T follicular helper cell (primary cell): ENCODE results near the gene MARCHF9.
"Not testable (repeated sequence)": the region's sequence is repeated elsewhere in the genome, so short reads cannot be mapped to it uniquely, and the experiment has no call there.

Experiments
- DNase-seq: peaks from one replicate; pipeline ENCODE4 v3.0.0-alpha.2; 2020; ENCODE audit warnings: low read depth

Gene MARCHF9

DNA sequence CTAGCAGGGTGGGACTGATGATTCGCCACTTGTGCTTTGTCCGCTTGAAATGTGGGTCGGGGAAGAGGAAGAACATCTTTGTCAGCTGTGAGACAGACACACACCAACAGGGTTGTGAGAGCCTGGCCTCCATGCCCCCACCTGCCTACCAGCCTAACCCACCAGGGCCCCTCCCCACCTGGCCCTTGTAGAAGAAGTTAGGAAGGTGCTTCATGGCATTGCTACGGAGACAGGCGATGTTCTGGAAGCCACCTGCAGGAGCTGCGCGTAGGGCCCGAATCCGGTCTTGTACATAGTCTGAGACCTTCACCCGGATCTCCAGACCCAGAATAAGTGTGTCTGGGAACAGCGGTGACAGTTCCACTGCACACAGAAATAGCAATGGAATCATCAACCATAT, 14.7 kb downstream of the MARCHF9 start:
- no peak for DNase-seq

DNA sequence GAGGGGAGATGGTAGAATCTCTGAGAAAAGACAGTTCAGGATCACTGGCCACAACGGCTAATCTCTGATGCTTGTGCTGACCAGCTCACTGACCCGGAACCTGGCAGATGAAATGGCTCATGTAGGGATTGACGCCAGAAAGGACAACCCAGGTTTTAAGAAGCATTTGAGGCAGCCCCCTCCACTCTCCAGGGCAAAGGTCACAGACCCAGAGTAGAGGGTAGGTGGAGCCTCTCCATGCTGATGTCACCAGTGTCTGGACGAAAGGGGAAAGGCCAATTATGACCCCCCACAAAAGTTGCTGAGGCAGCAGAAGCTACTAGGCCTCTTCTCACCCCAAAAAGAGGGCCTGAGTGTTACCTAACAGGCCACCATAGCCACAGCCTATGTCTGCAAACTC, 15.8 kb downstream of the MARCHF9 start:
- DNase-seq: no peak

- DNase-seq: peak; percentile 73
These were observed 16.5 kb downstream of the MARCHF9 start for GRCh38 chr12:57771236-57771872.

GRCh38 chr12:57771873-57772428, 17.0 kb downstream of the MARCHF9 start, which contains the start of gene METTL1:
Gene METTL1 (minus strand): TSS chr12:57772105. CDS start chr12:57772083, 22 bp downstream.
- DNase-seq: peak; percentile 85

GRCh38 chr12:57772429-57773322, 17.8 kb downstream of the MARCHF9 start, which contains the start of gene EEF1AKMT3:
Gene EEF1AKMT3 (plus strand): TSS chr12:57772614. CDS start chr12:57772725, 111 bp downstream.
- DNase-seq: no peak

DNA sequence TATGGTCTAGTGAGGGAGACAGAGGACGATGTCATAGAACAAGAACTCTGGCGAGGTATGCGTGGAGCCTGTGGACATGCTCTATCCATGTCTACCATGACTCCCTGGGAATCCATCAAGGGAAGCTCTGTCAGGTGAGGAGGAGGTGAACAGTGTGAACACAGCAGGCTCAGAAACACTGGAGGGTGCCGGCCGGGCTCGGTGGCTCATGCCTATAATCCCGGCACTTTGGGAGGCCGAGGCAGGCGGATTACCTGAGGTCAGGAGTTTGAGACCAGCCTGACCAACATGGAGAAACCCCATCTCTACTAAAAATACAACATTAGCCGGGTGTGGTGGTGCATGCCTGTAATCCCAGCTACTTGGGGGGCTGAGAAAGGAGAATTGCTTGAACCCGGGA, 19.7 kb downstream of the MARCHF9 start:
- not testable (repeated sequence) for DNase-seq

- no peak for DNase-seq
These were observed 20.1 kb downstream of the MARCHF9 start for GRCh38 chr12:57775044-57775443.

- no peak for DNase-seq
These were observed 20.8 kb downstream of the MARCHF9 start for GRCh38 chr12:57775563-57776246.

DNA sequence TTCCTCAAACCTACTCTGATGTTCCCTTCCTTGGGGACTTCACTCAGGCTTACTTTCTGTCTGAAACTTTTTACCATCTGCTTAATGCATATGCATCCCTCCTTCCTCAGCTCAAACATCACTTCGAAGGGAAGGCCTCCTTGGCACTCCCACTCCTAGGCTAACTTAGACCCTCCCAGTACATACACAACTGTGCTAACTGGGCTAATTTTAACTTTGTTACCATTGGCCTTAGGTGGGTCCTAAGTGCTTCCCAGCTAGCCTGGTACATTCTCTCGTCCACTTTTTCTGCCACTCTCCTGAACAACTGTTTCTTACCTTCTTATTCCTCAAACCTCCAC, 21.3 kb downstream of the MARCHF9 start:
- no peak for DNase-seq

DNA sequence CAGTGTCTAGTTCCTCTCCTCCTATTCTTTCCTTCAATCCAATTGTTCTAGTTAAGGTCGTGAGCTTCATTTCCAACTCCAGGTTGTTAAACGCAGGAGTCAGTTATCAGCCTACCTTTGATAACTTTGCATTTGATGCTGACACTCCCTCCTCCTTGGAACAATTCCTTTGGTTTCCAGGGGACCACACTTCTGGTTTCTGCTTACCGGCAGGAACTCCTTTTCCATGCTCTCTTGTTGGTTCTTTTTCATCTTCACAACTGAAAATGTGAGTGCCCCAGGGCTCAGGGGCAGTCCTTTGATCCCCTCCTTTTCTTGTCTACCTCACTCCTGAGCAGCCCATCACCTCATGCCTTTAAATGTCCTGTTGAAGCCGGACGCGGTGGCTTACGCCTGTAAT, 22.5 kb downstream of the MARCHF9 start:
- no peak for DNase-seq

DNA sequence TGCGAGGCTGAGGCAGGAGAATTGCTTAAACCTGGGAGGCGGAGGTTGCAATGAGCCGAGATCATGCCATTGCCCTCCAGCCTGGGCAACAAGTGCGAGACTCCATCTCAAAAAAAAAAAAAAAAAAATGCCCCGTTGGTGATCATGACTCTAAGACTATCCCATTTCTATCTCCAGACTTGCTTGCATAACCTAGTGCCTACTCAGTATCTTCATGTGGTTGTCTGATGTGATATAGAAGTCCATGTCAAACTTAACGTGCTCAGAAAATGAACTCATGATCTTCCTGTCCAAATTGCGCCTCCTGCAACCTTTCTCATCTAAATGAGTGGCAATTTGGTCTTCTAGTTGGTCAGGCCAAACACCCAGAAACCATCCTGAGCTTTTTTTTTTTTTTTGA, 23.0 kb downstream of the MARCHF9 start:
- no peak for DNase-seq

DNA sequence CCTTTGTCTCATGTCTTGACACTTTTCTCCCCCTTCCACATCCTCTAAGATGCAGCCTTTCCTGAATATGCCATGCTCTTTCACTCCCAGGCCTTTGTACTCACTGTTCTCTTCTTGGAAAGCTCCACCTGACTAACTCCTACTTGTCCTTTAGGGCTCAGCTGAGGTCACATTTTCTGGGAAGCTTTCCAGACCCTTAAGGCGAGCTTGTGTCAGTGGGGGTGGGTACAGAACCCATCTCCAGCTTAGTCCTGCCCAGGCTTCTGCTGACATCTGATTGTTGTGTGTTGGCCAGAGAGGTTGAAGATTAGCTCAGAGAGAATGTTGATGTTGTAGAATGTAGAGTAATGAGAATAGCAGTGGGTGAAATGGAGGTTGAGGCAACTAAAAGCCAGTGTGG, 24.8 kb downstream of the MARCHF9 start:
- DNase-seq: no peak

- DNase-seq: no peak
These were observed 25.5 kb downstream of the MARCHF9 start for GRCh38 chr12:57780284-57780897.

GRCh38 chr12:57781244-57781643, 26.3 kb downstream of the MARCHF9 start:
- no peak for DNase-seq

DNA sequence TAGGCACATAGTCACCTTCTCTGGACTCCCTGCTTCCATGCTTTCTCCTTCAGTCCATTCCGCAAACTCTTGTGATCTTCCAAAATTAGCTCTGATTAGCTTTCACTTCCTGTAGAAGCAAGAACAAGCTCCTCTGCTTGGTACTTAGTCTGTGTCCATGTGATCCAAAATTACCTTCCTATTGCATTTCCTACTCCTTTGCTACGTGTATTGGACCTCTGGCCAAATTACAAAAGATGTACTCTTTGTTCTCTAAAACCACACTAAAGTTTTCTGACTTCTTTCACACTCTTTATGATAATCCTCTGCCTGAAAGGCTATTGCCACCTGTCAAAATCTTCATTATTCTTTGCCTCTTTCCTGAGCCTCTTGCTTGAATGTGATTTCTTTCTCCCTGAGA, 26.9 kb downstream of the MARCHF9 start:
- no peak for DNase-seq

DNA sequence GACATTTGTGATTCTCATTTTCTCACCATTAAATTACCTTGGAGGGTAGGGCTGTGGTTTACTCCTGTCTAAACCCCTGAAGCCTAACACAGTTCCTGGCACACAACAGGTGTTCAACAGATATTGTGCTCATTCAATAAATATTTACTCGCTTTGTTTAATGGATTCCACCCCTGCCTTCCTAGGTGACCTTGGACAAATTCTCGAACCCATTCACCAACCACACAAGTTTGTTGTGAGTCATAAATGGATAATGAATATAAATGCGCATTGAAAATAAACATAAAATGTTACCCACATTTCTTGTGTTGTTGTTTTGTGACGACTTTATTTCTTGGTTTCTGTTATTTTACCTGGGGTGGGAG, 27.3 kb downstream of the MARCHF9 start:
- no peak for DNase-seq

DNA sequence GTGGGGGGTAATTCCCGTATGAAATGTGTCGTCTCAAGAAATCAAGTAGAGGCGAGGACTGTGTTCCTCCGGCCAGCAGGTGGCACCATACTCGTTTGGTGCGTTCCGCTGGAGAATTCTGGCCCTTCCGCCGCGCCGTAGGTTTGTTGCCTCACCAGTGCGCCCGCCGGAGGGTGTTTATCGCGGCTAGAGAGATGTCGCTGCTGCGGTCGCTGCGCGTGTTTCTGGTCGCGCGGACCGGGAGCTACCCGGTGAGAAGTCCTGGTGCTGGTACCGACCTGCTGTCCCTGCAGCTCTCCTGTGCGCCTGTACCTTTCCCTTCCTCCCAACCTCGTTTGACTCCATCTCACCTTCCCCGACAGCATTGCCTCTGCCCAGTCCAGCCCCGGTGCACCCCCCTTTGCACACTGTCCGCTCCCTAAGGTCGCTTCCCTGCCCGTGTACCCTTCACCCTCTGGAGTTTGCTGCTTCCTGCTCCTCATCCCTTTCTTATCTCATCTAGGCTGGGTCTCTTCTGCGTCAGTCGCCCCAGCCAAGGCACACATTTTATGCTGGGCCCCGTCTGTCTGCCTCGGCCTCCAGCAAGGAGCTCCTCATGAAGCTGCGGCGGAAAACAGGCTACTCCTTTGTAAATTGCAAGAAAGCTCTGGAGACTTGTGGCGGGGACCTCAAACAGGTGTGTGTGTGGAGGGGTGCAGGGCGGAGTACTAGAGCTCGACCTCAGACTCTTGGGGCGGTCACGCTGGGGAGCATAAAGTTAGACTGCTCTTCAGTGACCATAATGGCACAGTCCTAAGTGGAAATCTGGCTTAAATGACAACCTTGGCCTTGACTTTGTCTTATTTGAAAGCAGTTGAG, 27.9 kb downstream of the MARCHF9 start, which contains the start of gene TSFM:
TSFM (plus strand) TSS at position 180 of the 858 bp plus-strand sequence; CDS start at position 195, 15 bp downstream.
- peak; percentile 95 for DNase-seq

- DNase-seq: no peak
These were observed 28.5 kb downstream of the MARCHF9 start for GRCh38 chr12:57783466-57783801.

DNA sequence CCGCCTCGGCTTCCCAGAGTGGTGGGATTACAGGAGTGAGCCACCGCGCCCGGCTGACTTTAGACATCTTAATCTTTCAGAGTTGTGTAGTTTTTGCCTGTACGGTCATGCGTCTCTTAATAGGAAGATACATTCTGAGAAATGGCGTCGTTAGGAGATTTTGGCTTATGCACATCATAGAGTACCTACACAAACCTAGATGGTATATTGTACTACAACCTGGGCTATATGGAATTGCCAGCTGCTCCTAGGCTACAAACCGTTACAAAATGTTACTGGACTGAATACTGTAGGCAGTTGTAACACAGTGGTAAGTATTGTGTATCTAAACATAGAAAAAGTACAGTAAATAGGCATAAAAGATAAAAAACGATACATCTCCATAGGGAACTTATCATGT, 29.0 kb downstream of the MARCHF9 start:
- DNase-seq: no peak

DNA sequence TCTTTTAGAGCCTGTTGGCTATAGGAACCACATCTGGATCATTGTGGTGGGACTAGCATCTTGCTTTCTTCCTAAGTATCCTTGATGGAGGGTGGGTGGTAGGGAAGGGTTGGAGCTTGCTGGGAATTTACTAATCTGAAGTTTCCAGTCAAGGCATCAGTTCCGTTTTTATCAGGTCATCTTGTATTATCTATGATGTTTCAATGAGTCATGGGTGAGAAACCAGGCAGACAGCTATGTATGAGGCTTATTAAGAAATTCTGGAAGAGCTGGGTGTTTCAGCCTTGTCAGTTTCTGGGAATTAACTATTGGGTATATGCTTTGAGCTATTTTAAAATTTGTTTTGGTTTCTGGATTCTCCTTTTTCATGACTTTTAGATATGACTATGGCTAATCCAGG, 39.0 kb downstream of the MARCHF9 start:
- no peak for DNase-seq

DNA sequence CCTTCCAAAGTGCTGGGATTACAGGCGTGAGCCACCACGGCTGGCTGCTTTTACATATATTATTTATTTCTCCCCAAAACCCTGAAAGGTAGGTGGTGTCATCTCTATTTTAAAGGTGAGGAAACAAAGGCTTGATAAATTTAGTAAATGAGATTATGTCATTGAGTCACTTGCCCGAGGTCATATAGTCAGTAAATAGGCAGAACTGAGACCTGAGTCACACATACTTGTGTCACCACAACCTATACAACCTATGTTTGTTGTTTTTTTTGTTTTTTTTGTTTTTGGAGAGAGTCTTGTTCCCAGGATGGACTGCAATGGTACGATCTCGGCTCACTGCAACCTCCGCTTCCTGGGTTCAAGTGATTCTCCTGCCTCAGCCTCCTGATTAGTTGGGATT, 40.5 kb downstream of the MARCHF9 start:
- no peak for DNase-seq
